Aorta (tissue), 5 donors: Measurements from ENCODE around the gene SLC35D2. TPM values are rescaled to one million over a fixed set of nuclear protein-coding genes. Genes with fewer than 3 reads are reported as not detected.

ENCODE experiments used
- ATAC-seq: fragments of 200-7000 bp; cut with Tn5 transposase; one replicate; pipeline ENCODE4 v1.9.1; 2022; ENCODE audit warnings: moderate library complexity; ENCODE audit not compliant: low FRiP score
- DNase-seq, 2 donors: peaks; one replicate each; pipeline ENCODE4 v3.0.0-alpha.2; 2020
- H3K27ac ChIP-seq, 2 donors: one replicate each; pipeline ENCODE4 v1.5.1; 2013; ENCODE audit warnings: low read length in 2 of 2, mild to moderate bottlenecking in 2 of 2, moderate library complexity in 2 of 2, control low read depth in 1 of 2, inconsistent platforms in 1 of 2, low read depth in 1 of 2
- H3K27me3 ChIP-seq, 2 donors: one replicate each; pipeline ENCODE4 v1.6.1; 2013; ENCODE audit warnings: control low read depth in 1 of 2, low read length in 1 of 2, mild to moderate bottlenecking in 1 of 2, moderate library complexity in 1 of 2; ENCODE audit not compliant: insufficient read depth in 2 of 2, control insufficient read depth in 1 of 2
- H3K36me3 ChIP-seq, 2 donors: one replicate each; pipeline ENCODE4 v1.6.1; 2013; ENCODE audit warnings: control low read depth in 1 of 2, low read length in 1 of 2, mild to moderate bottlenecking in 1 of 2; ENCODE audit not compliant: insufficient read depth in 2 of 2, control insufficient read depth in 1 of 2
- H3K4me1 ChIP-seq, 2 donors: one replicate each; pipeline ENCODE4 v1.6.1; 2013; ENCODE audit warnings: low read length in 2 of 2, control low read depth in 1 of 2, mild to moderate bottlenecking in 1 of 2, moderate library complexity in 1 of 2; ENCODE audit not compliant: insufficient read depth in 2 of 2, control insufficient read depth in 1 of 2
- H3K4me3 ChIP-seq, 2 donors: one replicate each; pipeline ENCODE4 v1.5.1; 2013; ENCODE audit warnings: low read length in 2 of 2, control low read depth in 1 of 2, mild to moderate bottlenecking in 1 of 2
- H3K9me3 ChIP-seq: one replicate; pipeline ENCODE4 v1.6.1; 2013; ENCODE audit warnings: mild to moderate bottlenecking, low read length; ENCODE audit not compliant: control insufficient read depth
- WGBS, 2 donors: extraction: QIAGEN DNeasy Blood & Tissue Kit; methylation state at CpG; one replicate each; pipeline ENCODE4 v1.1.7; 2013; 5-methylcytosine and 5-hydroxymethylcytosine counted together
- intact Hi-C, 2 donors: fragments of 100-400 bp; cut with DNase I; formaldehyde crosslinking; loops; one replicate each; pipeline versions ENCODE4 v1.14.2 to v1.15.0; 2022
- polyA plus RNA-seq, 2 donors: library from polyadenylated mRNA; stranded (reverse); fragments of 200-250 nt; gene quantifications; one replicate each; pipeline ENCODE4 v1.2.3, GENCODE V29; 2013
- total RNA-seq, 2 donors: library from RNA; stranded (reverse); fragmentation: NEBNext Ultra II Directional; extraction: Animal tissue kit (Norgen Biotek cat#: 25700); gene quantifications; one replicate each; pipeline ENCODE4 v1.2.1, GENCODE V29; 2021
- donor health status: healthy with polysubstance abuse.
- donor health status: Bipolar disorder and iron deficiency.
- donor health status: DM: no; HTN: no; CAD: no.
- donor health status: DM: no; HTN: no; CAD: no.
- donor health status: DM: yes; HTN: yes; CAD: no.

Gene SLC35D2
- total and polyA plus RNA-seq, 4 donors: 18.0 to 22.0 (median 20.9) TPM

DNA sequence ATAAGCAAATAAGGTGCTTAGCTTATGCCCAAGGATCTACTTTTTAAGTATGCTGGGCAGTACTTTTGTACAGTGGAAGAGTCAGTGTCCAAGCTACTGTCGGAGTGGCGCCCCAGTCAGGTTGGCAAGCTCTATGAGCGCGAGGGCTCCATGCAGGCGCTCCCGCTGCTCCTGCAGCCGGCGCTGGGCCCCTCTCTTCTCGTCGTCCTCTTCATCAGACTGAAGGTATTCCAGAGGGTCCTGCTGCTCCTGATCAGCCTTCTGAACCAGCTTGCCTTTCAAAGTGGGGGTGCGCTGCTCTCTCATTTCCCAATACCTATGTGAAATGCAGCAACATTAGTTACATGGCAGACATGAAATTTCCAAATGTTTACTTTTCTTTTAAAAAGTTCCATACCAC is 4.6 kb upstream of the SLC35D2 start:
- ATAC-seq (no peak), DNase-seq (no peak)
- intact Hi-C loops: no loop called here
- Histone ChIP-seq H3K4me1 (no peaks in the 10 kb centered on the region), H3K36me3 (no peaks in the 10 kb centered on the region), H3K27me3 (no peaks in the 10 kb centered on the region), H3K27ac (no peak overlapping the region), H3K9me3 (no peaks in the 10 kb centered on the region), H3K4me3 (no peak overlapping the region)
- WGBS, 2 donors: 94 to 96% methylated on average over 11 of the region's 11 CpGs

DNA sequence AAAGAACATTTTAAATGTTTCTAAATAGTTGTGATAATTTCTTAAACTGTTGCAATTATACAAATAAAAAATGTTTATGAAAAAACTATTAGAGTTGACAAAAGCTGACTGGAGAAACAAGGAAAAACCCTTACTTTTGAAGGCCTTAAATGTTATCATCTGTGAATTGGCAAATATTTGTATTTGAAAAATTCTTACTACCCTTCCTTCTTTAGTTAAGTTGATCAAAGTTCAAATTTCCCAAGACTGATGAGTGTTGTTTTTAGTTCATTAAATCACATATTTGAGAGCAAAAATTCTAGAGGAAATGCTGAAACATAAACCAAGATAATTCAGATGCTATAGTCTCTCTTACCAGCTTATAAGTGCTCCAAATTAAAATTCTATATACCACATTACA is 2.6 kb upstream of the SLC35D2 start:
- ATAC-seq (no peak), DNase-seq (no peak)
- Histone ChIP-seq H3K4me3 (no peak overlapping the region), H3K27ac (no peak overlapping the region), H3K36me3 (no peaks in the 10 kb centered on the region), H3K4me1 (peaks cover 0 to 2% of the 10 kb centered on the region in 2 donors), H3K9me3 (no peaks in the 10 kb centered on the region), H3K27me3 (no peaks in the 10 kb centered on the region)
- intact Hi-C loops: no loop called here

DNA sequence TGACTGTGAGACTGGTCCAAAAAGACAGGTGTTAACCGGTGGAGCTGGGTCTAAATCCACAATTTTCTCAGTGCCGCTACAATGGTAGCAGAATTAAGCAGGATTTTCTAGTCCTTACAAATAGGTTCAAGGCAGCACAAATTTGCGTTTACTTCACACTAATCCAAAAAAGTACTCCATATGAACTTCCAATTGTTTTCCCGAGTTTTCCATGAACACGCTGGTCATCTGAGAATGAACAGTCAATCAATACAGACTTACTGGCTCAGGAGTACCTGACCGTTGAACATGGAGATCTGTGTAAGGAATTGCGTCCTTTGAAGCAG is 709 bp downstream of the SLC35D2 start:
- intact Hi-C loops: no loop called here
- Histone ChIP-seq H3K36me3 (no peaks in the 10 kb centered on the region), H3K9me3 (no peaks in the 10 kb centered on the region), H3K4me3 (peak overlapping the region; percentile 90 to 99), H3K27me3 (no peaks in the 10 kb centered on the region), H3K27ac (peak overlapping the region in 1 of 2 donors; percentile 34), H3K4me1 (peaks cover 0 to 2% of the 10 kb centered on the region in 2 donors)
- no peak for DNase-seq
- 22 to 26% methylated on average over 7 of the region's 7 CpGs for WGBS, 2 donors
- ATAC-seq: no peak

DNA sequence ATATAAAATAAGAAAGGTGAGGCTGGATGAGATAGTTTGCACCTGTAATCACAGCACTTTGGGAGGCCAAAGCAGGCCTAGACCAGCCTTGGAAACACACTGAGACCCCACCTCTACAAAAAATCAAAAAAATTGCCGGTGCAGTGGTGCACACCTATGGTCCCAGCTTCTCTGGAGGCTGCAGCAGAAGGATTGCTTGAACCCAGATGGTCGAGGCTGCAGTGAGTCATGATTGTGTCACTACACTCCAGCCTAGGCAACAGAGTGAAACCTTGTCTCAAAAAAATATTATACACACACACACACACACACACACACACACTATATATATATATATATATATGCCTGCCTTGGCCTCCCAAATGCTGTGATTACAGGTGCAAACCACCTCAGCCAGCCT is 1.3 kb downstream of the SLC35D2 start:
- H3K4me3 ChIP-seq: peak overlapping the region in 1 of 2 donors; percentile 90
- 57 to 71% methylated on average over 2 of the region's 2 CpGs for WGBS, 2 donors
- ATAC-seq: no peak
- no peak overlapping the region for H3K27ac ChIP-seq
- H3K27me3 ChIP-seq: no peaks in the 10 kb centered on the region
- no peak for DNase-seq
- no peaks in the 10 kb centered on the region for H3K9me3 ChIP-seq
- no peaks in the 10 kb centered on the region for H3K36me3 ChIP-seq
- intact Hi-C loops: no loop called here
- H3K4me1 ChIP-seq: peaks cover 0 to 3% of the 10 kb centered on the region in 2 donors

DNA sequence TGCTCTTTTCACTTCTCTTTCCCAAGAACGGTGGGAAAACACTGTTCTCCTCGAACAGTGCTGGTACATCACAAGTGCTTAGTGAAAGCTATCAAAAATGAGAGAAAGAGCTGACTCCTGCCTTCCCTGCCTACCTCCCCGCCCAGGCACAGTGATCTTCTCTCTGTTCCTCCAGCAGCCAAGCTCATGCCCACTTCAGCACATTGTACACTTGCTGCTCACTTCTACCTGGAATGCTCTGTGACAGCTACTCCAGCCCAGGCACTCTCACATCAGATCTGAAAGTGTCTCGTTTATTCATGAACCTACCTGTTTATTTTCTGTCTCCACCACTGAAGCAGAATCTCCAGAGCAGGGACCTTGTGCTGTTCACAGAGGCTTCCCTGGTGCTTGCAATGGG is 1.8 kb downstream of the SLC35D2 start:
- Histone ChIP-seq H3K27ac (no peak overlapping the region), H3K4me1 (peaks cover 0 to 3% of the 10 kb centered on the region in 2 donors), H3K4me3 (no peak overlapping the region), H3K9me3 (no peaks in the 10 kb centered on the region), H3K27me3 (no peaks in the 10 kb centered on the region), H3K36me3 (no peaks in the 10 kb centered on the region)
- WGBS, 2 donors: 85 to 86% methylated on average over 4 of the region's 4 CpGs
- DNase-seq (no peak), ATAC-seq (no peak)
- intact Hi-C loops: no loop called here

DNA sequence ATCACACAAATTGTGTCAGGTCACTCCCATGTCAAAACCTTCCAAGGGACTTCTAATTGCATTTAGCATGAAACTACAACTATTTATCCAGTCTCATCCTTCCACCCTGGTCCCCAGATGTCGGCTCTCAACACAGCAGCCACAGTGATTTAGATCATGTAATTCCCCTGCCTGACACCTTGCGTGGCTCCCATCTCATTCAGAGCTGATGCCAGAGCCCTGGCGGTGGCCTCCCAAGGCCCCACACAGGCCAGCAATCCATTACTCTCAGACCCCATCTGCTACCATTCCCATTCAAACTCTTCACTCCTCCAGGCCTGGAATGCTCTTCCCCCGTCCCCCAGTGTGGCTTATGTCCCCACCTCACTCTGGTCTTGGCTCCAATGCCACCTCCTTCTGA is 2.4 kb downstream of the SLC35D2 start:
- intact Hi-C loops: no loop called here
- no peak for ATAC-seq
- H3K4me1 ChIP-seq: peaks cover 0 to 3% of the 10 kb centered on the region in 2 donors
- H3K9me3 ChIP-seq: no peaks in the 10 kb centered on the region
- H3K4me3 ChIP-seq: no peak overlapping the region
- WGBS, 2 donors: 92% methylated on average over 4 of the region's 4 CpGs
- H3K36me3 ChIP-seq: no peaks in the 10 kb centered on the region
- DNase-seq: no peak
- no peak overlapping the region for H3K27ac ChIP-seq
- H3K27me3 ChIP-seq: no peaks in the 10 kb centered on the region

DNA sequence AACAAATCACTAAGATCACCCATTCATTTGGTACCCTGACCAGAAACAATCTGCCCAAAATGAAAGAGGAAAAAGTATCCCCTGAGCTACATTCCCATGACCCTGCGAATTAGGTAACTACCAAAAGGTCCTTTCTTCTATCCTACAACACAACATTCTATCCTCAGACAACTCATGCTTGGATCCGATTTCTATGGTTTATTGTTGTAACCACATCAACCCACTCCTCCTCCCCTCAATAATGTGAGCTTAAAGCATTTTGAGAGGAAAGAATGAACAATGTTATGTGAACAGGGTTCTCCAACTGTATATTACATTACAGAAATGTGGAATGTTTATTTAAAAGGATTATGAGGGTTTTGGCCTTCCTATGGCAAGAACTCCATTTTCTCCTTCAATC is 4.0 kb downstream of the SLC35D2 start:
- ATAC-seq: no peak
- intact Hi-C loops: no loop called here
- no peaks in the 10 kb centered on the region for H3K9me3 ChIP-seq
- H3K27me3 ChIP-seq: no peaks in the 10 kb centered on the region
- WGBS, 2 donors: 96 to 100% methylated on average over 2 of the region's 2 CpGs
- no peak for DNase-seq
- no peak overlapping the region for H3K27ac ChIP-seq
- H3K36me3 ChIP-seq: no peaks in the 10 kb centered on the region
- H3K4me1 ChIP-seq: peaks cover 0 to 3% of the 10 kb centered on the region in 2 donors
- no peak overlapping the region for H3K4me3 ChIP-seq

DNA sequence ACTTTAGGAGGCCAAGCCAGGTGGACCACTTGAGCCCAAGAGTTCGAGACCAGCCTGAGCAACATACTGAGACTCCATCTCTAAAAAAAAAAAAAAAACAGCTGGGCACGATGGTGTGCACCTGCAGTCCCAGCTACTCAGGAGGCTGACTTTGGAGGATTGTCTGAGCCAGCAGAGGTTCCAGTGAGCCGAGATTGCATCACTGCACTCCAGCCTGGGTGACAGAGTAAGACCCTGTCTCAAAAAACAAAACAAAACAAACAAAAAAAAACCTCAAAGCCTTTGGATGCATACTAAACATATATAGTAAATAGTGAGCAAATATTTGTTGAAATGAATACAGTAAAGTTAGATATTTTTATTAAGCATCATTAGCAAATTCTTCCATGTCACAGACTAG is 5.3 kb downstream of the SLC35D2 start:
- Histone ChIP-seq H3K4me3 (no peak overlapping the region), H3K36me3 (no peaks in the 10 kb centered on the region), H3K4me1 (peaks cover 0 to 3% of the 10 kb centered on the region in 2 donors), H3K27me3 (no peaks in the 10 kb centered on the region), H3K27ac (no peak overlapping the region), H3K9me3 (no peaks in the 10 kb centered on the region)
- ATAC-seq (no peak), DNase-seq (no peak)
- WGBS, 2 donors: 88 to 91% methylated on average over 3 of the region's 3 CpGs
- intact Hi-C loops: no loop called here

DNA sequence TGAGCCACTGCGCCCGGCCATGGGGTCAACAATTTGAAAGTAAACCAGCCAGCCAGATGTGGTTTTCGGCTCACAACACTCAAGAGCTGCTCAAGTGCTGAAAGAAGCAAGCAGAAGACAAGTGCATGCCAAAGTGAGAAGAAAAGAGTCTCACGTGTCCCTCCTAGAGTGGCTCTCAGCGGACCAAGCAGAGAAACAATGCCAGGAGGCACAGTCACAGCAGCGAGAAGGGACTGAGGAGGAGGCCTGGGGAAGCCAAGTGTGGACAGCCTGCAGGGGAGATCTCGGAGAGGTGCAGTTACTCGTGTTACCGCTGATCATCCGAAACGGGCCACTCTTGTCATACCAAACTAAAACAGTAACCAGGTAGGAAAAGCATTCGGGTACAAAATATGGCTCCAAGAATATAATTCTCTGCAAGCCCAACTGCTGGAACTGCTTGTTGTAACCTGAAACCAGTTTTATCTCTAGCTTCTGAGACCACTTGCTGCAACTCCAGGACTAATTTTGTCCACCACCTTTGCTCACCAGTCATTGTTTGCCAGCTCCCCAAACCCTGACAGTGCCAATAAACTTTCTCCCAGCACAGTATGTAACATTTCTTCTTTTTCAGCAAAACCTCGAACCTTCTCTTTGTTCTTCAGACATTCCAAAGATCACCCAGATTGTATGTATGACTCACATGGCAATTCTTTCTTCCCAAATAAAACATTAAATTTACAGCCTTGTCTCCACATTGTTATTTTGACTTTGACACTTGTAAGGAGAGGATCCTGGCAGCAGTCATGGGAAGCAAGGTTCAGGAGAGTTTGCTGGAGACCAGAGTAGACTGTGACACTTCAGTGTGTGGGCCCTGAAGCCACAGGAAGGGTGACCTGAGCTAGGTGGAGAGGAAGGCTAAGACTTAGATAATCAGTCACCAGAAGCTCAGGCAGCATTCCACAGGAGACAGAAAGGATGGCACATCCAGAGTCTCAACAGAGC is 6.3 kb downstream of the SLC35D2 start:
- Histone ChIP-seq H3K27me3 (no peaks in the 10 kb centered on the region), H3K4me1 (peaks cover 0 to 3% of the 10 kb centered on the region in 2 donors), H3K9me3 (no peaks in the 10 kb centered on the region), H3K36me3 (no peaks in the 10 kb centered on the region), H3K27ac (no peak overlapping the region), H3K4me3 (no peak overlapping the region)
- WGBS, 2 donors: 37 to 46% methylated on average over 13 of the region's 13 CpGs
- intact Hi-C loops: no loop called here
- DNase-seq (no peak), ATAC-seq (no peak)
